Gastrocnemius medialis (tissue), 4 donors: ENCODE measurements around the gene INPP4B.

Source experiments
- POLR2A ChIP-seq, 2 donors: fragments of 450-650 bp; IDR thresholded peaks; one replicate each; pipeline ENCODE4 v1.6.1; 2017; ENCODE audit warnings: antibody characterized with exemption in 2 of 2, mild to moderate bottlenecking in 2 of 2, moderate library complexity in 2 of 2
- TF ChIP-seq, protein P1 (sequence below), 5 experiments: fragments of 450-650 bp in 3 of 5; fragments of 200-600 bp in 2 of 5; sonication (generic) in 2 of 5; IDR thresholded peaks in 4 of 5; conservative IDR thresholded peaks in 1 of 5; 1 replicate in 4 of 5; 2 replicates in 1 of 5; pipeline ENCODE4 v1.5.1; 2016 to 2019; ENCODE audit warnings: antibody characterized with exemption in 5 of 5, mild to moderate bottlenecking in 3 of 5, moderate library complexity in 3 of 5

DNA sequence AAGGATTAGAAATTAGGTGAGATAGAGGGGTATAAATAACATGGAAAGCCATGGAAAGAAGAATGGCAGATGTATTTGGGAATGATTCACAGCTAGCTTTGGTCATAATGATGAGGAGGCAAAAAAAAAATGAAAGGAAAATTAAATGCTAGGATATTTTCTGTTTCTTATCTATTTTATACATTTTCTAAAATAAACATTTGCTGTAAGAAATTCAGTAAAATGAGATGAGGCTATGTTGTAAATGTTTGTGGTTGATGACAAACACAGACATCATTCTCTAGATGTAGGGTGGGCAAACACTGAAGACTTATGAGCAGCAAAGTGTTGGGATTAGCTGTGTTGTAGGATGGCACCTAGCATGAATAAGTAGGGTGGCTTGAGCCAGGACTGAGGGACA, 802.6 kb downstream of the INPP4B start:
- TF ChIP-seq, protein P1, sequence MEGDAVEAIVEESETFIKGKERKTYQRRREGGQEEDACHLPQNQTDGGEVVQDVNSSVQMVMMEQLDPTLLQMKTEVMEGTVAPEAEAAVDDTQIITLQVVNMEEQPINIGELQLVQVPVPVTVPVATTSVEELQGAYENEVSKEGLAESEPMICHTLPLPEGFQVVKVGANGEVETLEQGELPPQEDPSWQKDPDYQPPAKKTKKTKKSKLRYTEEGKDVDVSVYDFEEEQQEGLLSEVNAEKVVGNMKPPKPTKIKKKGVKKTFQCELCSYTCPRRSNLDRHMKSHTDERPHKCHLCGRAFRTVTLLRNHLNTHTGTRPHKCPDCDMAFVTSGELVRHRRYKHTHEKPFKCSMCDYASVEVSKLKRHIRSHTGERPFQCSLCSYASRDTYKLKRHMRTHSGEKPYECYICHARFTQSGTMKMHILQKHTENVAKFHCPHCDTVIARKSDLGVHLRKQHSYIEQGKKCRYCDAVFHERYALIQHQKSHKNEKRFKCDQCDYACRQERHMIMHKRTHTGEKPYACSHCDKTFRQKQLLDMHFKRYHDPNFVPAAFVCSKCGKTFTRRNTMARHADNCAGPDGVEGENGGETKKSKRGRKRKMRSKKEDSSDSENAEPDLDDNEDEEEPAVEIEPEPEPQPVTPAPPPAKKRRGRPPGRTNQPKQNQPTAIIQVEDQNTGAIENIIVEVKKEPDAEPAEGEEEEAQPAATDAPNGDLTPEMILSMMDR (IDR thresholded peaks at IDR 0.05 in 4 of 5, conservative IDR thresholded peaks at IDR 0.05 in 1 of 5): no peak
- no peak for TF ChIP-seq POLR2A (IDR thresholded peaks at IDR 0.05)
